ENCODE measurements around the gene EBP.

- TF ChIP-seq CTCF (IDR thresholded peaks at IDR 0.05; ENCODE audit: low read depth, low read length) (no peak), POLR2A (IDR thresholded peaks at IDR 0.05; ENCODE audit: extremely low read depth, insufficient read length) (no peak)
Measured at GRCh38 chrX:48497871-48498270, 23.7 kb upstream of the EBP start.

All from NB4 (cell line).